ENCODE data around the gene EIF2D. TPM values are rescaled to one million over a fixed set of nuclear protein-coding genes. Genes with fewer than 3 reads are reported as not detected.
A peak's percentile ranks its signal among the peaks of the same experiment; 100 is the strongest.

Gene EIF2D
- total and polyA plus RNA-seq, 2 of the 13 experiments (the other 11 are each of a cell fraction or from before 2014, with no cell fraction given) = 45.1 to 64.9 TPM

DNA sequence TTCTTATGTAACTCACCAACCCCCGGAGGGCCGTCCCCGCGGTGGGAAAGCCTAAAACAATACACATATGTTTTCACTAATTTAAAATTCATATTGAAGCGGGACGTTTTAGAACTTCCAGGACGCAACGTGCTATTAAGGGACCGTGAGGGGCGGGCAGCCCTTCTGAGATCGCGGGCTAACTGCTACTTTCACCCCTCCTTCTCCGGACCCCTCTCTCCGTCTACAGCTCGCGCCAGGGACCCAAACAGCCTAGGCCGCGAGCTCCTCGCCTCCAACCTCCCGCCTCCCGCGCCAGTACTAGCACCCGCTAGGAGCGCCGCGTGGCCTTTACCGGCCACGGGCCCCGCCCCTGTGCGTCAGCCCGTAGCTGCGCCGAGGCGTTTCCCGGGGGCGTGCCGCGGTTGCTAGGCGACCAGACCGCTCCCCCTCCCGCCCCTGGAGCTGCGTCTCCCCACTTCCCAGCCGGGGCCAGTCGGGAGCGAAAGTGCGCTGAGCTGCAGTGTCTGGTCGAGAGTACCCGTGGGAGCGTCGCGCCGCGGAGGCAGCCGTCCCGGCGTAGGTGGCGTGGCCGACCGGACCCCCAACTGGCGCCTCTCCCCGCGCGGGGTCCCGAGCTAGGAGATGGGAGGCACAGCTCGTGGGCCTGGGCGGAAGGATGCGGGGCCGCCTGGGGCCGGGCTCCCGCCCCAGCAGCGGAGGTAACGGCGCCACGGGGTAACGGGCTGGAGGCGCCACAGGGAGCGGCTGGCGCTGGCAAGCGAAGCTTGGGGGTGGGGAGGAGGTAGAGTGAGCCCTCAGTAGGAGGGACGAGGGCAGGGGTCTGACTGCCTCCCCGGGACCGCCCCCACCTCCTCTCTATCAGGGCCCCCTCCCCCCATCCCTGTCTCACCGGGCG is 23.1 kb upstream of the EIF2D start, which contains the start of gene DYRK3 (continued):
- TF ChIP-seq ELK4 (CRISPR knock-in tag; IDR thresholded peaks at IDR 0.05; ENCODE audit: borderline replicate concordance) (no peak), ELF4 (CRISPR knock-in tag; IDR thresholded peaks at IDR 0.05; ENCODE audit: borderline replicate concordance) (no peak), ZNF770 (CRISPR knock-in tag; IDR thresholded peaks at IDR 0.05) (no peak; the same call in 1 of the 2 replicates), ZKSCAN5 (CRISPR knock-in tag; IDR thresholded peaks at IDR 0.05) (no peak), ZBTB21 (CRISPR knock-in tag; IDR thresholded peaks at IDR 0.05) (no peak), MLX (CRISPR knock-in tag; IDR thresholded peaks at IDR 0.05) (no peak), ZNF737 (CRISPR knock-in tag; IDR thresholded peaks at IDR 0.05; ENCODE audit: borderline replicate concordance) (no peak), ZBTB34 (CRISPR knock-in tag; IDR thresholded peaks at IDR 0.05) (no peak), SRSF1 (optimal IDR thresholded peaks at IDR 0.05; ENCODE audit: low read depth, low read length) (peak; percentile 43)
- TF ChIP-seq, protein P1, sequence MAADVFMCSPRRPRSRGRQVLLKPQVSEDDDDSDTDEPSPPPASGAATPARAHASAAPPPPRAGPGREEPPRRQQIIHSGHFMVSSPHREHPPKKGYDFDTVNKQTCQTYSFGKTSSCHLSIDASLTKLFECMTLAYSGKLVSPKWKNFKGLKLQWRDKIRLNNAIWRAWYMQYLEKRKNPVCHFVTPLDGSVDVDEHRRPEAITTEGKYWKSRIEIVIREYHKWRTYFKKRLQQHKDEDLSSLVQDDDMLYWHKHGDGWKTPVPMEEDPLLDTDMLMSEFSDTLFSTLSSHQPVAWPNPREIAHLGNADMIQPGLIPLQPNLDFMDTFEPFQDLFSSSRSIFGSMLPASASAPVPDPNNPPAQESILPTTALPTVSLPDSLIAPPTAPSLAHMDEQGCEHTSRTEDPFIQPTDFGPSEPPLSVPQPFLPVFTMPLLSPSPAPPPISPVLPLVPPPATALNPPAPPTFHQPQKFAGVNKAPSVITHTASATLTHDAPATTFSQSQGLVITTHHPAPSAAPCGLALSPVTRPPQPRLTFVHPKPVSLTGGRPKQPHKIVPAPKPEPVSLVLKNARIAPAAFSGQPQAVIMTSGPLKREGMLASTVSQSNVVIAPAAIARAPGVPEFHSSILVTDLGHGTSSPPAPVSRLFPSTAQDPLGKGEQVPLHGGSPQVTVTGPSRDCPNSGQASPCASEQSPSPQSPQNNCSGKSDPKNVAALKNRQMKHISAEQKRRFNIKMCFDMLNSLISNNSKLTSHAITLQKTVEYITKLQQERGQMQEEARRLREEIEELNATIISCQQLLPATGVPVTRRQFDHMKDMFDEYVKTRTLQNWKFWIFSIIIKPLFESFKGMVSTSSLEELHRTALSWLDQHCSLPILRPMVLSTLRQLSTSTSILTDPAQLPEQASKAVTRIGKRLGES (CRISPR knock-in tag; IDR thresholded peaks at IDR 0.05; ENCODE audit: borderline replicate concordance) = 0 out of 2 replicates have a peak, but pooled peaks have one; percentile 62
- TF ChIP-seq, protein P2, sequence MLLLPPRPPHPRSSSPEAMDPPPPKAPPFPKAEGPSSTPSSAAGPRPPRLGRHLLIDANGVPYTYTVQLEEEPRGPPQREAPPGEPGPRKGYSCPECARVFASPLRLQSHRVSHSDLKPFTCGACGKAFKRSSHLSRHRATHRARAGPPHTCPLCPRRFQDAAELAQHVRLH (CRISPR knock-in tag; IDR thresholded peaks at IDR 0.05; ENCODE audit: borderline replicate concordance, low read depth) = peak; percentile 84; the same call in 1 of the 2 replicates
- TF ChIP-seq, protein P3, sequence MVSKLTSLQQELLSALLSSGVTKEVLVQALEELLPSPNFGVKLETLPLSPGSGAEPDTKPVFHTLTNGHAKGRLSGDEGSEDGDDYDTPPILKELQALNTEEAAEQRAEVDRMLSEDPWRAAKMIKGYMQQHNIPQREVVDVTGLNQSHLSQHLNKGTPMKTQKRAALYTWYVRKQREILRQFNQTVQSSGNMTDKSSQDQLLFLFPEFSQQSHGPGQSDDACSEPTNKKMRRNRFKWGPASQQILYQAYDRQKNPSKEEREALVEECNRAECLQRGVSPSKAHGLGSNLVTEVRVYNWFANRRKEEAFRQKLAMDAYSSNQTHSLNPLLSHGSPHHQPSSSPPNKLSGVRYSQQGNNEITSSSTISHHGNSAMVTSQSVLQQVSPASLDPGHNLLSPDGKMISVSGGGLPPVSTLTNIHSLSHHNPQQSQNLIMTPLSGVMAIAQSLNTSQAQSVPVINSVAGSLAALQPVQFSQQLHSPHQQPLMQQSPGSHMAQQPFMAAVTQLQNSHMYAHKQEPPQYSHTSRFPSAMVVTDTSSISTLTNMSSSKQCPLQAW (CRISPR knock-in tag; IDR thresholded peaks at IDR 0.05) = no peak
